Upper lobe of left lung (tissue), 4 donors: ENCODE results near the gene PIKFYVE.

Experiments
- POLR2A ChIP-seq, 4 donors: fragments of 450-650 bp; IDR thresholded peaks; one replicate each; pipeline ENCODE4 v1.5.1; 2016 to 2017; ENCODE audit warnings: antibody characterized with exemption in 4 of 4, mild to moderate bottlenecking in 2 of 4
- POLR2AphosphoS5 ChIP-seq, 2 donors: sonication (generic); formaldehyde crosslinking; IDR thresholded peaks; one replicate each; pipeline ENCODE4 v1.5.1; 2017; ENCODE audit warnings: antibody characterized with exemption in 2 of 2
- TF ChIP-seq, protein P1 (sequence below), 6 experiments: fragments of 450-650 bp in 4 of 6; fragments of 200-600 bp in 2 of 6; sonication (generic) in 2 of 6; IDR thresholded peaks; one replicate each; pipeline ENCODE4 v1.5.1; 2016 to 2019; ENCODE audit warnings: antibody characterized with exemption in 6 of 6

DNA sequence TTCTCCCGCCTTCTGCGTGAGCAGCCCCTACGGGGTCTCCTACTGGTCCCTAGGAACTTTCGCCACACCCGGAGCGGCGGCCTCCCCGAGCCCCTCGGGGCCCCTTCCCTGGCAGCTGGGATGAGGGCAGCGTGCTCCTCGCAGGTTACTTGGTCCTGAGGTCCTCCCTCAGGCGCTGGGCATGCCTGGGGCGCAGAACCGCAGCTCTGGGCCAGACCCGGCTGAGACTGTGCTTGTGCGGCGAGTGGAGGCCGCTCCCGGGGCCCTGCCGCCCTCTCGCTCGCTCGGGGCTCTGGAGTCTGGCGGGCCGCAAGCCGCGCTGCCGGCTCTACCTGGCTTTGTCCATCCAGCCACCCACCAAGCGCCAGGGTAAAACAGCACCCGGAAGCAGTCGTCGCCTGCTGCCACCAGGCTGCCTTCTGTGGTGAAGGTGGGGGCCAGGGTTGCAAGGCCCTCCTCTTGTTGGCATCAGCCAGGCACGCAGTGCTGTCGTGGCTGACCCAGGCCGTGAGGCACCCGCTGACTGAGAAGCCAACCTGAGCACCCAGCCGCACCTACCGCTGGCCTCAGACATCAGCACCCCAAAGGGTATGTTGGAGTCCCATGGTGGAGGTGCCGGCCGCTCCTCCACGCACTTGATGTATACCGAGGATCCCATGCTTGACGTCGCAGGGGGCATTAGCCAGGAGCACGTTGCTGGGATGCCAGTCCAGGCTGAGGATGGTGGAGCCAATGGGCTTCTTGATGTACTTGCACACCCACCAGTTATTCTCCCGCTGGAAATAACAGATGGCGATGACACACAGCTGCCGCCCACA is 94.4 kb downstream of the PIKFYVE start:
- TF ChIP-seq POLR2AphosphoS5 (IDR thresholded peaks at IDR 0.05) (no peak), POLR2A (IDR thresholded peaks at IDR 0.05) (no peak)
- TF ChIP-seq, protein P1, sequence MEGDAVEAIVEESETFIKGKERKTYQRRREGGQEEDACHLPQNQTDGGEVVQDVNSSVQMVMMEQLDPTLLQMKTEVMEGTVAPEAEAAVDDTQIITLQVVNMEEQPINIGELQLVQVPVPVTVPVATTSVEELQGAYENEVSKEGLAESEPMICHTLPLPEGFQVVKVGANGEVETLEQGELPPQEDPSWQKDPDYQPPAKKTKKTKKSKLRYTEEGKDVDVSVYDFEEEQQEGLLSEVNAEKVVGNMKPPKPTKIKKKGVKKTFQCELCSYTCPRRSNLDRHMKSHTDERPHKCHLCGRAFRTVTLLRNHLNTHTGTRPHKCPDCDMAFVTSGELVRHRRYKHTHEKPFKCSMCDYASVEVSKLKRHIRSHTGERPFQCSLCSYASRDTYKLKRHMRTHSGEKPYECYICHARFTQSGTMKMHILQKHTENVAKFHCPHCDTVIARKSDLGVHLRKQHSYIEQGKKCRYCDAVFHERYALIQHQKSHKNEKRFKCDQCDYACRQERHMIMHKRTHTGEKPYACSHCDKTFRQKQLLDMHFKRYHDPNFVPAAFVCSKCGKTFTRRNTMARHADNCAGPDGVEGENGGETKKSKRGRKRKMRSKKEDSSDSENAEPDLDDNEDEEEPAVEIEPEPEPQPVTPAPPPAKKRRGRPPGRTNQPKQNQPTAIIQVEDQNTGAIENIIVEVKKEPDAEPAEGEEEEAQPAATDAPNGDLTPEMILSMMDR (IDR thresholded peaks at IDR 0.05) = no peak
